ENCODE data around the gene SH3BGRL3. TPM values are rescaled to one million over a fixed set of nuclear protein-coding genes. Genes with fewer than 3 reads are reported as not detected.

Gene SH3BGRL3
- total RNA-seq, 2 donors from 2014 or later: 79.2 to 137 TPM

GRCh38 chr1:26321315-26322041 is 41.6 kb downstream of the SH3BGRL3 start:
- peak; percentile 75 for TF ChIP-seq CTCF (IDR thresholded peaks at IDR 0.05)
- ATAC-seq (ENCODE audit: insufficient number of reproducible peaks, low FRiP score, low read depth): peak; percentile 82

GRCh38 chr1:26322042-26322331 is 42.1 kb downstream of the SH3BGRL3 start:
- no peaks in the 10 kb centered on the region for H3K36me3 ChIP-seq
- H3K4me3 ChIP-seq: no peak overlapping the region
- DNase-seq (ENCODE audit: low spot score) (no peak), ATAC-seq (ENCODE audit: insufficient number of reproducible peaks, low FRiP score, low read depth) (no peak)
- H3K4me1 ChIP-seq (ENCODE audit: control insufficient read depth in 1 of 2, low read depth in 2 of 2): no peaks in the 10 kb centered on the region
- H3K27me3 ChIP-seq (replicated peaks; ENCODE audit: insufficient read depth): no peaks in the 10 kb centered on the region
- no peak for TF ChIP-seq CTCF (IDR thresholded peaks at IDR 0.05)
- no peaks in the 10 kb centered on the region for H3K9me3 ChIP-seq
- H3K27ac ChIP-seq: no peak overlapping the region

More at GRCh38 chr1:26321315-26322041, 41.6 kb downstream of the SH3BGRL3 start:
- no peak overlapping the region for H3K4me3 ChIP-seq
- H3K27ac ChIP-seq: no peak overlapping the region
- no peaks in the 10 kb centered on the region for H3K27me3 ChIP-seq (replicated peaks; ENCODE audit: insufficient read depth)
- DNase-seq (ENCODE audit: low spot score): peak; percentile 89
- no peaks in the 10 kb centered on the region for H3K36me3 ChIP-seq
- no peaks in the 10 kb centered on the region for H3K4me1 ChIP-seq (ENCODE audit: control insufficient read depth in 1 of 2, low read depth in 2 of 2)
- H3K9me3 ChIP-seq: no peaks in the 10 kb centered on the region

GRCh38 chr1:26323382-26323781 is 43.5 kb downstream of the SH3BGRL3 start:
- H3K27ac ChIP-seq: no peak overlapping the region
- H3K4me1 ChIP-seq (ENCODE audit: control insufficient read depth in 1 of 2, low read depth in 2 of 2): no peaks in the 10 kb centered on the region
- H3K36me3 ChIP-seq: no peaks in the 10 kb centered on the region
- H3K9me3 ChIP-seq: no peaks in the 10 kb centered on the region
- ATAC-seq (ENCODE audit: insufficient number of reproducible peaks, low FRiP score, low read depth) (no peak), DNase-seq (ENCODE audit: low spot score) (no peak)
- H3K27me3 ChIP-seq (replicated peaks; ENCODE audit: insufficient read depth): no peaks in the 10 kb centered on the region
- H3K4me3 ChIP-seq: no peak overlapping the region
- no peak for TF ChIP-seq CTCF (IDR thresholded peaks at IDR 0.05)

- Histone ChIP-seq H3K27me3 (replicated peaks; ENCODE audit: insufficient read depth) (no peaks in the 10 kb centered on the region), H3K36me3 (no peaks in the 10 kb centered on the region), H3K27ac (no peak overlapping the region), H3K4me3 (no peak overlapping the region), H3K9me3 (no peaks in the 10 kb centered on the region), H3K4me1 (ENCODE audit: control insufficient read depth in 1 of 2, low read depth in 2 of 2) (no peaks in the 10 kb centered on the region)
- ATAC-seq (ENCODE audit: insufficient number of reproducible peaks, low FRiP score, low read depth) (no peak), DNase-seq (ENCODE audit: low spot score) (no peak)
- no peak for TF ChIP-seq CTCF (IDR thresholded peaks at IDR 0.05)
Measured at GRCh38 chr1:26324550-26324949, 44.7 kb downstream of the SH3BGRL3 start.

GRCh38 chr1:26327956-26328362 is 48.1 kb downstream of the SH3BGRL3 start:
- no peak overlapping the region for H3K4me3 ChIP-seq
- H3K27me3 ChIP-seq (replicated peaks; ENCODE audit: insufficient read depth): no peaks in the 10 kb centered on the region
- no peak for TF ChIP-seq CTCF (IDR thresholded peaks at IDR 0.05)
- no peak overlapping the region for H3K27ac ChIP-seq
- ATAC-seq (ENCODE audit: insufficient number of reproducible peaks, low FRiP score, low read depth) (no peak), DNase-seq (ENCODE audit: low spot score) (no peak)
- no peaks in the 10 kb centered on the region for H3K36me3 ChIP-seq
- H3K4me1 ChIP-seq (ENCODE audit: control insufficient read depth in 1 of 2, low read depth in 2 of 2): peaks cover 0 to 3% of the 10 kb centered on the region in 2 donors
- no peaks in the 10 kb centered on the region for H3K9me3 ChIP-seq

Measured in thoracic aorta (tissue), 2 donors.